GM12865 (cell line): ENCODE results near the gene MACF1.
"Not testable (repeated sequence)": the region's sequence is repeated elsewhere in the genome, so short reads cannot be mapped to it uniquely, and the experiment has no call there.

ENCODE experiments used
- DNase-seq: peaks from one replicate; pipeline ENCODE4 v3.0.0; 2010; ENCODE audit warnings: low read depth
- H3K4me3 ChIP-seq: 2 replicates; pipeline ENCODE4 v1.5.1; 2011; ENCODE audit warnings: mild to moderate bottlenecking, low read depth, low read length, control low read depth
- TF ChIP-seq, protein P1 (sequence below): IDR thresholded peaks from 2 replicates; pipeline ENCODE4 v1.5.1; 2011; ENCODE audit warnings: low read length, control low read depth, low read depth, inconsistent platforms; ENCODE audit not compliant: insufficient read depth; ENCODE audit errors: missing control alignments

The MACF1 gene

GRCh38 chr1:39473324-39473723 is 268.8 kb downstream of the MACF1 start:
- DNase-seq = no peak
- TF ChIP-seq, protein P1, sequence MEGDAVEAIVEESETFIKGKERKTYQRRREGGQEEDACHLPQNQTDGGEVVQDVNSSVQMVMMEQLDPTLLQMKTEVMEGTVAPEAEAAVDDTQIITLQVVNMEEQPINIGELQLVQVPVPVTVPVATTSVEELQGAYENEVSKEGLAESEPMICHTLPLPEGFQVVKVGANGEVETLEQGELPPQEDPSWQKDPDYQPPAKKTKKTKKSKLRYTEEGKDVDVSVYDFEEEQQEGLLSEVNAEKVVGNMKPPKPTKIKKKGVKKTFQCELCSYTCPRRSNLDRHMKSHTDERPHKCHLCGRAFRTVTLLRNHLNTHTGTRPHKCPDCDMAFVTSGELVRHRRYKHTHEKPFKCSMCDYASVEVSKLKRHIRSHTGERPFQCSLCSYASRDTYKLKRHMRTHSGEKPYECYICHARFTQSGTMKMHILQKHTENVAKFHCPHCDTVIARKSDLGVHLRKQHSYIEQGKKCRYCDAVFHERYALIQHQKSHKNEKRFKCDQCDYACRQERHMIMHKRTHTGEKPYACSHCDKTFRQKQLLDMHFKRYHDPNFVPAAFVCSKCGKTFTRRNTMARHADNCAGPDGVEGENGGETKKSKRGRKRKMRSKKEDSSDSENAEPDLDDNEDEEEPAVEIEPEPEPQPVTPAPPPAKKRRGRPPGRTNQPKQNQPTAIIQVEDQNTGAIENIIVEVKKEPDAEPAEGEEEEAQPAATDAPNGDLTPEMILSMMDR = no peak
- no peak overlapping the region for H3K4me3 ChIP-seq

GRCh38 chr1:39474810-39475209 is 270.3 kb downstream of the MACF1 start:
- DNase-seq = no peak
- no peak overlapping the region for H3K4me3 ChIP-seq
- TF ChIP-seq, protein P1 = no peak

DNA sequence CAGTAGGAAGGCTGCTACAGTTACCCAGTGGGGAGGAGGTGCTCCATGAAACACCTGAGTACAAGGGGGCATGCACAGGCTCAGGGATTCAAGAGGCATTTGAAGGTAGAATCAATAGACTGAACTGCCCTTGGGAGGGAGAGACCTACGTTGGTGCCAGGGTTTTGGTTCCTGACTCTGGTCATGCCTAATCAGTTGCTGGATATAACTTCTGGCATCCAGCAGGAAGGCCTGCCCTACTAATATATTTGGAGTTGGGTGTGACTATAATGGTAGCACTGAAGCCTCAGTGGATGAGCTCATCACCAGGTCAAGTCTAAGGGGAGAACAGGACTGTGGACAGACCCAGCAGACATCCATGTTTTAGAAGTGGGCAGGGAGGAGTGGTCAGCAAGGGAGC is 271.1 kb downstream of the MACF1 start:
- DNase-seq = not testable (repeated sequence)

DNA sequence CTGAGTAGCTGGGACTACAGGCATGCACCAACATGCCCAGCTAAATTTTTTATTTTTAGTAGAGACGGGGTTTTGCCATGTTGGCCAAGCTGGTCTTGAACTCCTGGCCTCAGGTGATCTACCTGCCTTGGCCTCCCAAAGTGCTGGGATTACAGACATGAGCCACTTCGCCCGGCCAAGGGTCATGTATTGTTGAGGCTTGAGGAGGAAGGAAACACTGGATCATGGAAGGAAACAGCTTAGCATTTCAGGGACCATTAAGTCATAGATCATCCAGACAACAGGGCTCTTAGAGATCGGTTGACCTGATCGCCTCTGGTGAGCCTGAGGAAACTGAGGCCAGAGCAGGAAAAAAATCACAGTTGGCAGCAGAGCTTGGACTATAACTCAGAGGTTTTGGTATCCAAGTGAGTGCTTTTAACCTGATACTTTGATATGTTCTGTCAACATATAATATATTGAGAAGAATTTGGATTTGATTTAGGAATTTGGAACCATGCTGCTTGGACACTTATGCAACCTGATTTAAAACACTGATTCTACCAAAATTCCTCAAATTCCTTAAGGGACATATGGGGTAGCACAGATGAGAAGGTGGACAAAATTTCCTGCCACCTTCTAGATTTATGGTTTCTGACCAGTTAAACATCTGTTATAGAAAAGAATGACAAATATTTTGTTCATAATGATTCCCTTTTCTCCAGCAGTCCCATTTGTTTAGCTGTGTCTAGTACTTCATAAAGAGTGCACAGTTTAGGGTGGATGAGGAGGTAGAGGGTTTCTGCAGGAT is 273.8 kb downstream of the MACF1 start:
- H3K4me3 ChIP-seq = no peak overlapping the region
- DNase-seq = no peak
- TF ChIP-seq, protein P1 = no peak

More for the DNA sequence above, 271.1 kb downstream of the MACF1 start:
- H3K4me3 ChIP-seq = not testable (repeated sequence)

DNA sequence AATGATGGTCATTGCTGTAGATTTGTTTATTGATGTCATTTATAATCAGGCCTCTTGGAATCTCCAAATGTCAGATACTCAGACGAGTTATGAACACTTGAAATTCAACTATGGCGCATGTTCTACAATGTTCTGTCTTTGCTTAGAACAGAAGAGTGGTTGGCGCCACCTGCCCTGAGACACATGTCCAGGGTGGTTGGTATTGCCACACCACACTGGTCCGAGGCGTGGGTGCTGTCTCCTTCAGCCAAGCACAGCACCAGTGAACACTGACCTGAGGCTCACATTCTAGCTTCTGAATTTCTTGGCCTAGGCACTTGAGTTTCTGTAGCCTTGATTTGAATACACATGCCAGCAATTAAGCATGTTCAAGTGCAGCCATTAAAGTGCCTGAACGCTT is 276.8 kb downstream of the MACF1 start:
- TF ChIP-seq, protein P1 = no peak
- no peak overlapping the region for H3K4me3 ChIP-seq
- no peak for DNase-seq

DNA sequence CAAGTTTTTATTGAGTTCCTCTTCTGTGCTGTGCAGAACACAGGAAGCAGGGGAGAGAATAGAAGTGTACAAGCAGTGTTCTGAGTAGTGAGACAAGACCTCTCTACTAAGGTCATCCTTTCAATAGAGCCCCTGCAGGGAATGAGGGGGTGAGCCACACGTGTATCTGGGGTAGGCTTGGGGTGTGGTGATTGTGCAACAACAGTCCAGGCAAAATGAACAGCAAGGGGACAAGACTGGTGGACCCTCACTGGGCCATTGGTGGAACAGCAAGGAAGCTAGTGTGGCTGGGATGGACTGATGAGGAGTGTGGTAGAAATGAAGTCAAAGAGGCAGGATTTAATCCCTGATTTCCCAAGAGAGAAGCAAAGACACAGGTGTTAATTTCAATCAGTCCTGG is 278.8 kb downstream of the MACF1 start:
- no peak overlapping the region for H3K4me3 ChIP-seq
- no peak for DNase-seq
- TF ChIP-seq, protein P1 = no peak

GRCh38 chr1:39484564-39484963 is 280.1 kb downstream of the MACF1 start:
- H3K4me3 ChIP-seq = no peak overlapping the region
- DNase-seq = no peak
- TF ChIP-seq, protein P1 = no peak
